Lung (tissue), 14 donors: ENCODE data around the gene NPIPB5. TPM values are rescaled to one million over a fixed set of nuclear protein-coding genes. Genes with fewer than 3 reads are reported as not detected.
A peak's percentile ranks its signal among the peaks of the same experiment; 100 is the strongest.
"Not testable (repeated sequence)": the region's sequence is repeated elsewhere in the genome, so short reads cannot be mapped to it uniquely, and the experiment has no call there.

Source experiments
- ATAC-seq: fragments of 200-7000 bp; cut with Tn5 transposase; one replicate; pipeline ENCODE4 v1.9.1; 2020; ENCODE audit warnings: moderate number of reproducible peaks; ENCODE audit not compliant: insufficient read depth, low FRiP score
- DNase-seq, 3 donors: peaks; one replicate each; pipeline ENCODE4 v3.0.0-alpha.2; 2013 to 2017
- H3K27ac ChIP-seq, 2 donors: one replicate each; pipeline ENCODE4 v1.5.1; 2013; ENCODE audit warnings: mild to moderate bottlenecking in 2 of 2, moderate library complexity in 2 of 2, control low read depth in 1 of 2, inconsistent platforms in 1 of 2, low read depth in 1 of 2, low read length in 1 of 2
- H3K27me3 ChIP-seq, 3 donors: one replicate each; pipeline ENCODE4 v1.5.1; 2013; ENCODE audit warnings: low read length in 2 of 3; ENCODE audit not compliant: control insufficient read depth in 3 of 3, insufficient read depth in 3 of 3
- H3K36me3 ChIP-seq, 4 donors: one replicate each; pipeline ENCODE4 v1.5.1; 2013; ENCODE audit warnings: low read length in 4 of 4, mild to moderate bottlenecking in 1 of 4, moderate library complexity in 1 of 4; ENCODE audit not compliant: control insufficient read depth in 4 of 4, insufficient read depth in 4 of 4
- H3K4me1 ChIP-seq, 5 donors: one replicate each; pipeline ENCODE4 v1.5.1; 2013; ENCODE audit warnings: low read length in 5 of 5, mild to moderate bottlenecking in 2 of 5, moderate library complexity in 1 of 5; ENCODE audit not compliant: control insufficient read depth in 5 of 5, insufficient read depth in 5 of 5
- H3K4me3 ChIP-seq: one replicate; pipeline ENCODE4 v1.5.1; 2013; ENCODE audit warnings: mild to moderate bottlenecking, control low read depth, moderate library complexity
- H3K9ac ChIP-seq, 2 donors: one replicate each; pipeline ENCODE4 v1.5.1; 2013; ENCODE audit warnings: low read length in 2 of 2, control low read depth in 1 of 2; ENCODE audit not compliant: insufficient read depth in 1 of 2
- H3K9me3 ChIP-seq, 4 donors: one replicate each; pipeline ENCODE4 v1.5.1; 2013; ENCODE audit warnings: low read length in 3 of 4, mild to moderate bottlenecking in 1 of 4, moderate library complexity in 1 of 4; ENCODE audit not compliant: control insufficient read depth in 4 of 4, insufficient read depth in 3 of 4
- WGBS, 2 donors: extraction: QIAGEN DNeasy Blood & Tissue Kit; methylation state at CpG; one replicate each; pipeline ENCODE4 v1.1.7; 2013; 5-methylcytosine and 5-hydroxymethylcytosine counted together
- long read RNA-seq, 5 donors: transcript quantifications; one replicate each; lab custom pipeline, GENCODE V29; 2026
- polyA plus RNA-seq, 2 donors: library from polyadenylated mRNA; stranded (reverse); fragments of 200-250 nt; gene quantifications; one replicate each; pipeline ENCODE4 v1.2.1, GENCODE V29; 2013
- total RNA-seq, 2 donors: library from RNA; depleted of rRNA in 1 of 2; stranded (reverse); fragments of >200 nt in 1 of 2; gene quantifications; one replicate each; pipeline ENCODE4 v1.2.1, GENCODE V29; 2014 to 2021
- donor health status: Bipolar disorder and iron deficiency.
- donor health status: healthy.
- donor health status: DM: yes; HTN: yes; CAD: no.

The NPIPB5 gene
- total RNA-seq (100 to 1,000 TPM; 226 to 338 TPM), polyA plus RNA-seq (100 to 1,000 TPM in 1 of 2 donors, 10 to 100 TPM in 1; 56.4 to 101 TPM)
- long read RNA-seq, donor 1, partial matches to known transcripts, result 5 of 8 reads
- long read RNA-seq, donor 1, other reads (novel, unspliced or antisense), result 0 of 8 reads
- long read RNA-seq, donor 2, partial matches to known transcripts, result 18 of 19 reads
- long read RNA-seq, donor 2, other reads (novel, unspliced or antisense), result 0 of 19 reads
- long read RNA-seq, donor 3, result 0 reads
- long read RNA-seq, donor 4, partial matches to known transcripts, result 5 of 5 reads
- long read RNA-seq, donor 4, other reads (novel, unspliced or antisense), result 0 of 5 reads
- long read RNA-seq, donor 5, partial matches to known transcripts, result 0 of 3 reads
- long read RNA-seq, donor 5, other reads (novel, unspliced or antisense), result 0 of 3 reads

GRCh38 chr16:22510591-22510990 is at the start of gene NPIPB5:
TSS of gene NPIPB5 (plus strand) at chr16:22510891. CDS start at chr16:22513802, 2,911 bp downstream.
- H3K9me3 ChIP-seq, H3K27ac ChIP-seq, H3K36me3 ChIP-seq, H3K4me1 ChIP-seq, DNase-seq, H3K4me3 ChIP-seq, ATAC-seq, H3K9ac ChIP-seq, H3K27me3 ChIP-seq: not testable (repeated sequence)
- WGBS, 2 donors, result no CpG with 5 or more reads among the region's 4 CpGs

DNA sequence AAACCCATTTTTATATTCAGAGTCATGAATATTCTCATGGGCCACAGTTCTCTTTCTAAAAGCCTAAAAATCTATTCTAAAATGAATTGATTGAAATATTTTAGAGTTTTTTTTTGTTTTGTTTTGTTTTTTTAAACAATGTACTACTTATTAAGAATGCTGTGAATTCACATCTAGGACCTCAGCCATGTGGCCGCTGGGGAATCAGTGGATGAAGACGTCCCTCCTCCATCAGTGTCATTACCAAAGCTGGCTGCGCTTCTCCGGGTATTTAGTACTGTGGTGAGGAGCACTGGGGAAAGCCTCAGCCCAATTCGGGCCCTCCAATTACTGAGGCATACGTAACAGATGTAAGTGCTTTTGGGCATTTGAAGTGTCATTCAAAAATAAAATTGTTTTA is 41.8 kb upstream of the NPIPB5 start:
- H3K9me3 ChIP-seq, H3K4me1 ChIP-seq, ATAC-seq, DNase-seq, H3K27ac ChIP-seq, H3K36me3 ChIP-seq, H3K27me3 ChIP-seq, H3K4me3 ChIP-seq, H3K9ac ChIP-seq: not testable (repeated sequence)
- 92 to 99% methylated on average over 4 of the region's 6 CpGs for WGBS, 2 donors

DNA sequence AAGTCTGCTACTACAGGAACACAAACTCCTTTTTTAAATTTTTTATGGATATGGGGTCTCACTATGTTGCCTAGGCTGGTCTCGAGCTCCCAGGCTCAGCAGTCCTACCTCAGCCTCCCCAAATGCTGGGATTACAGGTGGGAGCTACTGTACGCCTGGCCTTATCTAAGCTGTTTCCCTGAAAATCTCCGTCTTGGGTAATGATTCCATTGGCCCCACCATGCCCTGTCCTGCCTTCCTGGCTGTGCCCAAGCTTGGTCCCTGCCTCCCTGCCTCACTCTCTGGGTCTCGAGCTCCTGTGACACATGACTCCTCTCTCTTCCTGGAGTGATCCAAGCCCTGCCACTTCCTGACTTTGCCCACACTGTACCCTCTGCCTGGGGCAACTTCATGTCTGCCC is 27.3 kb downstream of the NPIPB5 start:
- WGBS, 2 donors, result 82 to 88% methylated on average over 4 of the region's 4 CpGs
- not testable (repeated sequence) for H3K9me3 ChIP-seq

GRCh38 chr16:22544809-22545208 is 34.1 kb downstream of the NPIPB5 start:
- H3K4me1 ChIP-seq, ATAC-seq, H3K27ac ChIP-seq, H3K9ac ChIP-seq, DNase-seq, H3K9me3 ChIP-seq, H3K4me3 ChIP-seq, H3K27me3 ChIP-seq, H3K36me3 ChIP-seq: not testable (repeated sequence)
- WGBS, 2 donors, result 79 to 86% methylated on average over 1 of the region's 2 CpGs

More for the DNA sequence above, 27.3 kb downstream of the NPIPB5 start:
- not testable (repeated sequence) for H3K4me3 ChIP-seq, H3K27me3 ChIP-seq, H3K27ac ChIP-seq, ATAC-seq, H3K9ac ChIP-seq, DNase-seq, H3K36me3 ChIP-seq, H3K4me1 ChIP-seq

GRCh38 chr16:22546630-22547029 is 35.9 kb downstream of the NPIPB5 start:
- not testable (repeated sequence) for H3K9ac ChIP-seq, H3K27ac ChIP-seq, ATAC-seq, H3K4me1 ChIP-seq, H3K27me3 ChIP-seq, H3K36me3 ChIP-seq, H3K4me3 ChIP-seq, DNase-seq, H3K9me3 ChIP-seq
- 84 to 85% methylated on average over 2 of the region's 2 CpGs for WGBS, 2 donors

DNA sequence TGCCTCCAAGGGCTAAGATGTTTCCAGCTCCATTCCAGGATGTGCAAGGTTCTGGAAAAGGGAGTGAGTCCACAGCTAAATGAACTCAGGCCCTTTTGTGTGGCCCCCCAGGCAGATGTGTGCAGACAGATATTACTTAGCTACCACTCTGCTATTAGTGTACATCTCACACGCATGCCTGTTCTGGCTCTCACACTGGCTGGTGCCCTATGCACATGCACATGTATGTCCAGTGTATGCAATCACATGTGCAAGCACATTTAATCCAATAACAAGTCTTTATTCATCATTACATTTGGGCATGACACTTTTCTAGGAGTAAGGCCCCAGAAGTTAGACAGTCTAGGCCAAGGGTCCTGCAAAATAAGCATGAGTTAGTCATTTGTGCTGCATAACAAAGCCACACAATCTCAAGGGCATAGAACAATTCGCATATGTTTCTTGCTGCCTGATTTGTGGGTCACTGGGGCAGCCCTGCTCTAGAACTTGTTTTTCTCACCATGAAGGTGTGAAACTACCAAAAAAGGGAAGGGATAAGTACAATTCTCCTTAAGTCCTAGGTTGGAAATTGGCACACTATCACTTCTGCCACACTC is 36.6 kb downstream of the NPIPB5 start:
- not testable (repeated sequence) for H3K36me3 ChIP-seq, H3K27ac ChIP-seq, H3K9me3 ChIP-seq, H3K4me1 ChIP-seq, H3K9ac ChIP-seq, H3K4me3 ChIP-seq, DNase-seq, H3K27me3 ChIP-seq
- WGBS, 2 donors, result 95 to 97% methylated on average over 2 of the region's 2 CpGs
- ATAC-seq, result peak; percentile 17

- H3K4me3 ChIP-seq, H3K27me3 ChIP-seq, H3K9ac ChIP-seq, ATAC-seq, H3K36me3 ChIP-seq, DNase-seq, H3K4me1 ChIP-seq, H3K9me3 ChIP-seq, H3K27ac ChIP-seq: not testable (repeated sequence)
- WGBS, 2 donors, result 94 to 95% methylated on average over 5 of the region's 6 CpGs
Measured at GRCh38 chr16:22549853-22550252, 39.2 kb downstream of the NPIPB5 start.

DNA sequence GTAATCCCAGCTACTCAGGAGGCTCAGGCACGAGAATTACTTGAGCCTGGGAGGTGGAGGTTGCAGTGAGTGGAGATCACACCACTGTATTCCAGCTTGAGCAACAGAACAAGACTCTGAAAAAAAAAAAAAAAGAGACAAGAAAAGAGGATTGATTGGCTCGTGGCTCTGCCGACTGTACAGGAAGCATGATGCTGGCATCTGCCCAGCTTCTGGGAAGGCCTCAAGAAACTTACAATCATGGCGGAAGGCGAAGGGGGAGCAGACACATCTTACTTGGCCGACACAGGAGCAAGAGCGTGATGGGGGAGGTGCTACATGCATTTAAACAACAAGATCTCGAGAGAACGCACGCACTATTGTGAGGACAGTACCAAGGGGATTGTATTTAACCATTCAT is 40.5 kb downstream of the NPIPB5 start:
- not testable (repeated sequence) for DNase-seq, H3K4me3 ChIP-seq, ATAC-seq, H3K9me3 ChIP-seq, H3K9ac ChIP-seq, H3K27ac ChIP-seq, H3K27me3 ChIP-seq, H3K4me1 ChIP-seq, H3K36me3 ChIP-seq
- 80 to 81% methylated on average over 6 to 7 of the region's 10 CpGs for WGBS, 2 donors
